WI38 (cell line): ENCODE results near the gene KCTD20.

Experiments
- H3K4me3 ChIP-seq: 2 replicates; pipeline ENCODE4 v1.5.1; 2011; ENCODE audit warnings: low read depth, mild to moderate bottlenecking, control low read depth, low read length
- CTCF ChIP-seq: IDR thresholded peaks from 2 replicates; pipeline ENCODE4 v1.5.1; 2012; ENCODE audit warnings: low read depth, mild to moderate bottlenecking, control low read depth, low read length

KCTD20 gene

DNA sequence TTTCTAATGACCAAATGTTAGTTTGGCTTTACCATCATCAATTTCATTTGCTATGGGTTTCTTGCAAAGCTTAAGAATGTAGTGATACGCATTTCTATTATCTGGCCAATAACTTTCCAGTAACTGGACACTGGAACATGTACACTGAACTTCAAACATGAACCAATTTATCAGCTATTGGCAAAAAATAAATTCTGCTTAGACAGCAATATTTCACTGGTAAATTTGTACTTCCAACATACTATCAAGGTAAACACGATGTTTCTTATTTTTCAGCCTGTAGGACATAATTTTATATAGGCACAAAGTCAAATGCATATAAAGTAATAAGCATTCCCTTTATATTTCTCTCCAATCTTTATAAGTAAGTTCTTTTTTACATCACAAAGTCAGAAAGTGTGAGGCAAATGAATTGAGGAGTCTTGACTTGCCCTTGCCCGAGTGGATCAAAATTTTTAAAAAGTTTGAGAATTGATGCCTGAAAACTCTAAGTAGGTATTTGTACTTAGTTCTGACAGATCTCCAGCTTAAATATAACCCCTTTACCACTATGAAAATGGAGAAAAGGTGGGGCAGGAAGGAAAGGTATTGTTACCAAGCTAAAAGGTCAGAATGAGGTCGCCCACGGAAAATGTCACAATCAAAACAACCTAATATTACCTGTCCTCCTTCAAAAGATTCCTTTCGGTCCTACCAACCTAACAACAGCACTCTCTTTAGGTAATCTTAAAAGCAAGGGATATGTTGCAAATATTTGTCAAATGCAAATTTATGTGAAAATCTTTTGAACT is 63.1 kb downstream of the KCTD20 start:
- TF ChIP-seq CTCF, result no peak
- H3K4me3 ChIP-seq, result no peak overlapping the region

- H3K4me3 ChIP-seq, result no peak overlapping the region
- TF ChIP-seq CTCF, result no peak
Observed at GRCh38 chr6:36506611-36507010, 63.8 kb downstream of the KCTD20 start.

DNA sequence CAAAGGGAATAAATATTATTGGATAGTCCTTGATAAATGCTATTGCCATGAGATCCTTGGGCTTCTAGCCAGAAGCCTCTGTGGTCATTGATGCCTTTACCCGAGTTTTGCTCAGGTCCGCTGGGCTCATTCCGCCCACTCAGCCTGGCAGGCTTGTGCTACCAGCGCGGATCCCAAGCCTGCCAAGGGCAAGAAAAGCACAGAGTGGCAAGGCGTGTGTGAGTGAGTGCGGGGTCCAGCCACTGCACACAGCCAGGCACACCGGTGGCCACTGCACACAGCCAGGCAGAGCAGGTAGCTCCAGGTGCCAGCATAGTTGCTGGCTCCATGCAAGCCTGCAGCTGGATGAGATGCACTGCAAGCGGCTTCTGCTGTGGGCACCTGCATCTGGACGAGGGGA is 65.7 kb downstream of the KCTD20 start:
- H3K4me3 ChIP-seq, result no peak overlapping the region
- TF ChIP-seq CTCF, result no peak

GRCh38 chr6:36510365-36510764 is 67.6 kb downstream of the KCTD20 start:
- H3K4me3 ChIP-seq, result no peak overlapping the region
- TF ChIP-seq CTCF, result no peak

DNA sequence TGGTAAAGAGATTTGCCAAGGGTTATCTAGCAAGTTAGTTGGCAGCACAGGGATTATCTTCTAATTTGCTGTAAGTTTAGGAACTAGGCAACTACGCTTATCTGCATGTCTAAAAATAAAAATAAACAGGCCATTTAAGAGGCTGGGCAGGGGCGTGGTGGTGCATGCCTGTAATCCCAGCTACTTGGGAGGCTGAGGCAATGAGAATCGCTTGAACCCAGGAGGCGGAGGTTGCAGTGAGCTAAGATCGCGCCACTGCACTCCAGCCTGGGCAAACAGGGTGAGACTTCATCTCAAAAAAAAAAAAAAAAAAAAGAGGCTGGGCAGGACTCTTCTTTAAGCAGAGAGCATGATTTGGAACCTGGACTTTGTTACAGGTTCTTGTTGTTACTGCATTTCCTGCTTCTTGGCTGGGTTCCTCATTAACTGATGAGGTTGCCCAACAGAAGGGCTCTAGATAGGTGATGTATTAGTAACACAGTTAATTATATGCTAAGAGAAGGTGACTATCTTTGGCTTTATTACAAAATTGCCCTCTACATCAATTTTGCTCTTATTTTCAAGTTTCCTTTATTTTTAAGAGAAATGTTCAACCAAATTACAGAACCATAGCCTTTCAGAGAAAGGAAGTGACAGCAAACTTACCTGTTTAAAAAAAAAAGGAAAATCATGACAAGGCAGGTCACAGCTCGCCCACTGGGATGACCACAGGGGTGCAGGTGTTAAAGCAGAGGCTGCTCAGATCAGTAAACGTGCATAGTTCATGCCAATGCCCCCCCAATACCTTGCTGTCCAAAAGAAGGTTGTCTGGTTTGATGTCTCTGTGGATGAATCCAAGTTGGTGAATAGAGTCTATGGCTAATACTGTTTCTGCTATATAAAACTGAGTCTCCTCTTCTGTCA is 72.0 kb downstream of the KCTD20 start:
- no peak overlapping the region for H3K4me3 ChIP-seq
- no peak for TF ChIP-seq CTCF

GRCh38 chr6:36515844-36516243 is 73.0 kb downstream of the KCTD20 start:
- no peak overlapping the region for H3K4me3 ChIP-seq
- TF ChIP-seq CTCF, result no peak

DNA sequence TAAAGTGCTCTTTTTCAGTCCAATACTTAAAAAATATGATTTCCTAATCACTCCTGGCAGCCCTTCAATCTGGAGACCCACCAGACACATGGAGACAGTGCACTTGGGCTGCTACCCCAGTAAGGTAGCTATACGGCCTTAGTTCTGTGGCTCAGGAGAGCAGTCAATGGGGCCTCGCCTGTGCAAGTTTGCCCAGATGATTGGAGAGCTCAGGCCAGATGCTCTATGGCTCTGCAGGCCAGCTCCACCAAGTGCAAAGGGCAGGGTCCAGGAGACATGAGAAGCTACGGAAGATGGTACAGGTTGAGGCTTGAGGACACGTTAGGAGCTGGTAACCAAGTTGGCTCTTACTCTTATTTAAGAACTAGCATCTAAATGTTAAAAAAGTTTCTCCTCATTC is 73.8 kb downstream of the KCTD20 start:
- TF ChIP-seq CTCF, result no peak
- no peak overlapping the region for H3K4me3 ChIP-seq
